ENCODE data around the gene GPC6.

The GPC6 gene

DNA sequence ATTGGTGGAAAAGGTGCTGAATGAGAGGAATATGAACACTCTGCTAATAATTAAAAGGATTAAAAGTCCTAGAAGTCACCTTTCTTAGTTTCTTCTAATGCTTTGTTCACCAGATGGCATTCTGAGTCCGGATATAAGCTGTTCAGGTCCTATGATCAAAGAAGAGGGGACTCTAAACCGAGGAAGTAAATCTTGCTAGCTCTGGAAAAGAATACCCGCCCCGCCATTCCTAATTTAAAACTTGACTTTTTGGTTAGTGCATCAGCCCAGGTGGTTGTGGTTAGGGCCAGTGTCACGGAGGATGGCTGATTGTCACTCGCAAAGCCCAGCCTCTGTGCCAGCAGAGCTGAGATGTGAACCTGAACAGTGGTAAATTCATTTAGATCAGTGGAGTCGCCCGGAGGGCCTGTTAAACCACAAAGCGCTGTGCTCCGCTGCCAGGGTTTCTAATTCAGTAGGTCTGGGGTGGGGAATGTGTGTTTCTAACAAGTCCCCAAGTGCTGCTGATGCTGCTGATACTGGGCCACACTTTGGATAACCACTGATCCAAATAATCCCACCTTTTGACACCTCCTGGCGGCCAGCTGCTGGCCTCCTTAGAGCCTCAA, 827.5 kb downstream of the GPC6 start:
- DNase-seq (ENCODE audit: low spot score): no peak

DNA sequence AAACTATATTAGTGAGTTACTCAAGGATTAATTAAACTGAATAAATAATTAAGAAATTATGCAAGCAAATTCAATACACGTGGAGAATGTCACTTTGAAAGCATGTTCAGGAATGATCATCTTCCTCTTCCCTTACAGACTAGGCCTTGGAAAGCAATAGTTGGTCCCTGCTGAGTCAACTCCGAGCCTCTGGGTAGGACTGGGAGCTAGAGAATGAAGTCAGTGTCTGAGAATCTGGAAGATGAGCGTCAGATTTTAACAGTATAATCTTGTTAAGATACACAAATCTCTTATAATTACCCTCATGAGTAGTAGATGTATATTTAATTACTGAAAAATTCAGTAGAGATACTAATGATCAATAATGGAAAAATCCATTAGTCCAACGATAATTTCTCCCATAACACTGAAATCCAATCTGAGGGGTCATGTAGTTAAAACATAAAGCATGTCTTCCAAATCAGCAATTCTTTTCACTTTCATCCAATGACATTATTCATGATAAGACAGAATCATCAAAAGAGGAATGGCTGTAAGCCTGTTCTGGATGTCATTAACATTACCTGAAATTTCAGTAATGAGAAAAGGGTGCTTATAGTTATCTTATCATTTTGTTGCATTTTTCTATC, 829.9 kb downstream of the GPC6 start:
- DNase-seq (ENCODE audit: low spot score): peak; percentile 34

DNA sequence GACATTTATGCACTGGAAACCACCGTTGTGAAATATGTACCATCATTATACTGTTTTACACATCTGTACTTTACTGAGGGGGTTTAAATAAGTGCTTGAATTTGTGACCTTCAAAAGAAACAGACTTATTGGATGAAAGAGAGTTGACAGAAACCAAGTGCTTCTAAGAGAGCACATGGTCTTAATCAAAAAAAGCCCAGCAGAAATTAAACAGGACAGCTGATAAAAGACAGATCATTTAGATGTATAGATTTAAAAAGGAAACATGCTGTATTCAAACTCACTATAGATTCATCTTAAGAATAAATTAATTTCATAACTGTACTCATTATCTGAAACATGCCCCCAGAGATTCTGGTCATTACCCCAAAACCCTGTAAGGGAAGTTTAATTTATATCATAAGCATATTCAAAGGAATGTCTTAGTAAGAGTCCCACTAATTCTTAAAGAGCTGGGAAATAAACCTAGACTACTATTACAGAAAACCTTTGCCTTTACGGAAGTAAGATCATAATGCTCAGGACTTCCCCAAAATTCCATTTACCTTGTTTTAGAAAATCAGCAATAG, 831.1 kb downstream of the GPC6 start:
- DNase-seq (ENCODE audit: low spot score): no peak

DNA sequence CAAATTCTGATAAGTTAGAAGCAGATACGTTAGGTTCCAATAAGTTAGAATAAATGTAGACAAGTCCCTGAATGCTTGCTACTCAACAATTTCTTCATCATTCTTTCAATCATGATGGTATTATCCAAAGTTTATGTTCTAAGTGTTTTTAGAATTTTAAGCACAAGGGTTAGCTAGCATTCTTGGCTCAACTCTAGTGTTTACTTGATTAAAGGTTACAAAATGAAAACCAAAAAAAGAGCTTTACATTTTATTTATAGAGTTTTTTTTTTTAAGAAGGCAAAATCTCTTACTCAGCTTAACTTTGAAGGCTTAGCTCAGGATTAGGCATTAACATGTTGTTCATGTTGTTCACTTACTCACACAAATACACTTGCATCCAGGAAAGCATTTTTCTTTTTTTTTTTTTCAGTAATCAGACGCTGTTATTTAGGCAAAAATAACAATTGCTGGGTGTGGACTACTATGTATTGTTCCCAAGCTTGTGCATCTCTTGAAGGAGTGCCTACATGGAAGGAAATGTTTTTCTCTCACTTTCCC, 832.3 kb downstream of the GPC6 start:
- DNase-seq (ENCODE audit: low spot score): no peak

DNA sequence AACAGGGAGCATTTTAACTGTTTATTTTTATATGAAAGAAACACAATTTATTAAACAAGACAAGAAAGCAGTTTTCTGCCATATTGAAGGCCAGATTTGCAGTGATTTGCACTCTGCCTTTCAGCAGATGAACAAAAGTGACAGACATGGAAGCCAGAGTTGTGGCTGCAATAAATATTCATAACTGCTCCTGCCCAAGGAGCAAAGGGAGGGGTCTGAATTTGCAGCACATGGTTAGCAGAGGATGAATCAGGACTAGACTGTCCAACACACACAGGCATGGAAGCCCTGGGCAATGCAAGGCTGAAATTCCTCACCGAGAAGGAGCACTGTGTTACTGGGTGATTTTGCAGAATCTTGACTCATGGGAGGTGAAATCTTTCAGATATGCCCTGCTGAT, 834.7 kb downstream of the GPC6 start:
- peak; percentile 74 for DNase-seq (ENCODE audit: low spot score)

DNA sequence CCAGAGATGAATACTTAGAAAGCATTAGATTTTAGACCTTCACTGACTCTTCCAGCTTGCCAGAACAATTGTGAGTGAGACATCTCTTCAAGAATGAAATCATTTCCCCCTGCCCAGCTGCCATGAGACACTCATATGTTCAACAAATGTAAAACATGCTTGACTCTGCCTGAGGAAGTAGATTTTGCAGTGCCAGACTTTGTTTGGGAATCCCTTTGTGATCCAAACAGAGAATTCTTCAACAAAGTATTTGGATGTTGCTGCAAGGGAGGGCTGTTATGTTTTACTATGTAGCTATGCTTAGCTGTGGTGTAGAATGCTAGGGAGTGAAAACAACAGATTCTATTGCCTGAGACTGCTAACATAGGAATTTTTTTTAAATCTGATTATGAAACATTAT, 836.5 kb downstream of the GPC6 start:
- peak; percentile 33 for DNase-seq (ENCODE audit: low spot score)

DNA sequence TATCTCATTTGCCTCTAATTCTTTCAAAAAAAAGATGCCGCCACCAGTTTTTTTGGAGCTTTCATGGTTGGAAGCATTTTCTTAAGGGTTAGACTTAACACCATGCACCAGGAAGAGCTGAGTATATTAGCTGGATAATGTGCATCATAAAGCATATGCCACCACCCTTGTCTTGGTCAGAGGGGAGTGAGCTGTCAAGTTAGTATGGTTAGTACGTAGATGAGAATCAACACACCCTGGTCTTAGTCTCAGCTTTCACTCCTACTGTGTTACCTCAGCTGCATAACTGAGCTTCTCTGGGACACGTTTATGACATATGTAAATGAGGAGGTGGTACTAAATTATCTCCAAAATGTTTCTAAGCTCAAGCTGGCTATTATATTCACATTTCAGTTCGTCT, 837.2 kb downstream of the GPC6 start:
- no peak for DNase-seq (ENCODE audit: low spot score)

DNA sequence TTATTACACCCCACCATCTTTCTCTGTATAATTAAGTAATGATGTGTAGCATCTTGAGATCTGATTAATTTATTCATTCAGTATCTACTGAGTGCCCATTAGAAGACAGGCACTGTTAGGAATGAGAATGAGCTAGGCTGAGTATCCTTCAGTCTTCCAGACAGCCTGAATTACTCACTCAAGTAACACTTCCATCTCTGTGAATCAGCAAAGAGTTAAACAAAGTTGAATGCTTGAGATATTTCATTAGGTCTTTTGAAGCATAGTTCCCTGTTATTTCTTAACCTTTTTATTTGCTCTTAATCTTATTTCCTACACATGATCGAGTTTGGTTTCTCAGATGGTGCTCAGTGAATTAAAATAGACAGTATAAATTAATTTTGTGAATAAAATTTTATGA, 839.1 kb downstream of the GPC6 start:
- DNase-seq (ENCODE audit: low spot score): no peak

DNA sequence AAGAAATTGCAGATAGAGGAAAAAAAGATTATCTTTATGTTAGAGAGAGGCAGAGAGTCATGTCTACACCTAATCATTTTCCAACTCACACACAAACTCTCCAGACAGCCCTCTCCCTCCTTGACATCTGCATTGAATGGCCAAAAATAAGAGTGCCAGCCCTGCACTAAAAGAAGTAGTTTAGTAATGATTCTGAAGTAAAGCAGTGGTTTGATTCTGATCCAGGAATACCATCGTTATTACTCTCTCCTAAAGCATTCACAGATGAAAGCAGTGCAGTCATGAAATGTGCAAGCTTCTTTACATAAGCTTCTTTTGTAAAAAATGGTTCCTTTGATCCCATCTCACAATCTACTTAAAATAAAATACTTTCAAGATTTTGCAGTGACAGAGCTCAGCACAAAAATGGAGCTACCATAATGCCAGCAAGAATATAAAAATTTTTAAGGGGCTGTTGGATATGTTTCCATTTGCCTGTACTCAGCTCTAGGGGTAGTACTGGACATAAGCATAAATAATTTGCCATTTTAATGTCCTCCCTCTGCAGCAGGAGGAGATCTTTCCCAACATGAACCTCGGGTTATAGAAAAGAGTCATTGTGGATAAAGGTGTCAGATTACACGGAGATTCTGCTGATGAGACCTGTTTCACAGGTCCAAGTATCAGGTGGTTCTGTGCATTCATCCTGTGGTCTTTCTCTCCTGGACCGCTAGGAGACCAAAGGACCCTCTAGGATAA, 846.6 kb downstream of the GPC6 start:
- DNase-seq (ENCODE audit: low spot score): peak; percentile 72

DNA sequence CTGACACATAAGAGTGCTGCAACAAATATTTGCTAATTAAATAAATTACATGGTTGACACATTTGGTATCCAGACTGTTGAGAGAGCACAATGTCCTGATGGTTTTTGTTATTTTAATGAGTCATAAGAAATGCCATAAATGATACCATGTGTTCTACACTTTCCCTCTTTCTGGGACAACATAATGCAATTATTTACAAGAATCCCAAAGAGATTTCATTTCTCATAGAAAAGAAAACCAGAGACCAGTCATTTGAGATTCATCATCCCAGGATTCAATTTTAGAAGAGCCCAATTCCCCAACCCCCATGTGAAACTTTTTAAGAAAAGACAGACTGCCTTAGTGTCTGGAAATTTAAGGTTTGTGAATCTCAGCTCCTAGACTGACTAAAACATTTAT, 853.3 kb downstream of the GPC6 start:
- peak; percentile 47 for DNase-seq (ENCODE audit: low spot score)

DNA sequence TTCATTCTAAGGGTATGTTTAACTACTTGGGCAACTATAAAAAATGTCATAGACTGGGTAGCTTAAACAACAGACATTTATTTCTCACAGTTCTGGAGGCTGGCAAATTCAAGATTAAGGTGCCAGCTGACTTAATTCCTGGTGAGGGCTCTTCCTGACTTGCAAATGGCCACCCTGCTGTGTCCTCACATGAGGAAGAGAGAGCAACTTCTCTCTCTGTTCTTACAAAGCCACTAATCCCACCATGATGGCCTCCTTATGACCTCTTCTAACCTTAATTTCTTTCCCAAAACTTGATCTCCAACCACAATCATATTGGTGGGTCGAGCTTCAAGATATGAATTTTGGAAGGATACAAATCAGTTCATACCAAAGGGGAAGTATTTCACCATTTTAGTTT, 853.9 kb downstream of the GPC6 start:
- DNase-seq (ENCODE audit: low spot score): no peak

DNA sequence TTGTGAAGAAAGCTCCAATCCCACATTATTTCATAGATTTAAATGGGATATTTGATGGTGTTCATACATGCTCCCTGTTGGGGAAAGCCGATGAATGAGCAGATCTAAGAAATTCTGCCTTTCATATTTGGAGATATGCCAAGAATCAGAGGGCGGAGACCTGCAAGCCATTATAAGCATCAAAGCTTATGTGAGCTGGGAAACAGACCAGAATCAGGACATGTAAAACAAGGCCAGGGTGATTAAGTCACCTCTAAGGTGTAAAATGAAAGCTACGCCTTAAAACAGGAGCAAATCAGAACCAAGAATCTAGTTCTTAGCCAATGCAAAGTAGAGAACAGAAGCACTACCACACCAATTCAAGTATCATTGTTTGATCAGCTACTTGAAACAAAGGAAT, 860.5 kb downstream of the GPC6 start:
- DNase-seq (ENCODE audit: low spot score): no peak

DNA sequence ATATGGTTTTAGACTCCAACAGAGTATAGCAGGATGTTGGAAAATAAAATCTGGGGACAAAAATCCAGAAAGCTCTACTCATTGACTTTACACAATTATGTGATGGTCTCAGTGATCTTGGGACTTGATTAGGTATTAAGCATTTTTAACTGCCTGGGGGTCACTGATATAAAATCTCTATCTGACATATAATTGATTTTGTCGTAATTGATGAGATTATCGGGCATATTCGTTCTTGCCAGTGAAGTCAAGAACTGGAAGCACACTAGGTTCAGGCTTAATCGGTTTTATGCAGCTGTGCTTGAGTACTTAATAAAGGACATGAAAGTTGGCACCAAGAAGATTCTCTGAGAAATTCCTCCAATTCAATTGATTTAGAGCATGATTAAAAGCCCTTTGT, 862.1 kb downstream of the GPC6 start:
- DNase-seq (ENCODE audit: low spot score): no peak

DNA sequence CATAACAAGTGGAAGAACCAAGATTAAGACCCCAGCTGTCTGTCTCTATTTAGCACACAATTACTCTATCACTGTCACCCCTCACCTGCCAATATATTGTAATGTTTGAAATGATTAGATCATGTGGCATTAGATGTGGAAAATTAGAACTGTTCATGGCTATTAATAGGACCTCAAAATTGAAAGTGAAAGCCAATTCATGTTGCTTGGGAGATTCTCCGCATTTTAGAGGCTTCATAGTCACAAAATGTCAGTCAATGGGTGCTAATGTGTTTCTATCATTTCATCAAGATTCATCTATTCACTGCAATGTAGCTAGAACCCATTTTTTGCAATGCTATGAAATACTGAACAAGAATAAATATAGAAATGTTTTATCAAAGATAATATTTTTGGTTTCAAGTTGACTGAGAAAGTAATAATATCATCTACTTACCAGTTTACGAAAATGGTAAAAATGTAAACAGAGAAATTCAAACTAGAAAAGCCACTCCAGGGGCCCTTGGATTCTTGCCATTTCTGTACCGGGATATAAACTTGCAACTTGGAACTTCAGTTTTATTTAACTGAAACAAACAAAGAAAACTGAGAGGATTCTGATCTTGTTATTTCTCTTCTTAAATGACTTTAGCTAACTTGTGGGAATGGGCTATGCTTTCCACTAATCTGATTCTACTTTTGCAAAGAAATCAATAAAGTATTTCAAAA, 864.3 kb downstream of the GPC6 start:
- DNase-seq (ENCODE audit: low spot score): no peak

DNA sequence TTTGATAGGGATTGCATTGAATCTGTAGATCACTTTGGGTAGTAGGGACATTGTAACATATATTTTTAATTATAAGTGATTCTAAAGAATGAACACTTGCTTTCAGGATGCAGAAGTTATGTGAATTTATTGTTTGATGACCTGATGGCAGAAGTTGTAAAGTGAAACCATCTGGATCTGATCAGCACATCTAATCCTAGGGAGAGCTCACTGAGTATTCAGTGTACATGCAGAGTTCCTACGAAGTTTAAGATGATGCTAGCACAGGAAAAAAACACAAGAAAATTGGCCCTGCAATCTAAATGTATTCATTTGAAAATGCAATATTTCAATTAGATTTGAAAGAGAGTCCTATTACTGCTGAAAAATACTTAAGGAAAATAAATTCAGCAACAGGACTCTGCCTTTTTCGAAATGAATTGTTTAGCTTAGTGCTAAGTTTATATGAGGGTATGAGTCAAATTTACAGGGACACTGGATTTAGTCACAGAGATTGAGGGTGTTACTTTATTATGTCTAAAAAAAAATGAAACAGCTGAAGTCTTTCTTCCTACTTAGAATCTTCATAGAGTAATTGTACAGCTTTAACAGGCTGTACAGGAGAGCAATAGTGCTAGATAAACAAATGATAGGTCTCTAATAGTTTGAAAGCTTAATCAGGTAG, 867.2 kb downstream of the GPC6 start:
- no peak for DNase-seq (ENCODE audit: low spot score)

DNA sequence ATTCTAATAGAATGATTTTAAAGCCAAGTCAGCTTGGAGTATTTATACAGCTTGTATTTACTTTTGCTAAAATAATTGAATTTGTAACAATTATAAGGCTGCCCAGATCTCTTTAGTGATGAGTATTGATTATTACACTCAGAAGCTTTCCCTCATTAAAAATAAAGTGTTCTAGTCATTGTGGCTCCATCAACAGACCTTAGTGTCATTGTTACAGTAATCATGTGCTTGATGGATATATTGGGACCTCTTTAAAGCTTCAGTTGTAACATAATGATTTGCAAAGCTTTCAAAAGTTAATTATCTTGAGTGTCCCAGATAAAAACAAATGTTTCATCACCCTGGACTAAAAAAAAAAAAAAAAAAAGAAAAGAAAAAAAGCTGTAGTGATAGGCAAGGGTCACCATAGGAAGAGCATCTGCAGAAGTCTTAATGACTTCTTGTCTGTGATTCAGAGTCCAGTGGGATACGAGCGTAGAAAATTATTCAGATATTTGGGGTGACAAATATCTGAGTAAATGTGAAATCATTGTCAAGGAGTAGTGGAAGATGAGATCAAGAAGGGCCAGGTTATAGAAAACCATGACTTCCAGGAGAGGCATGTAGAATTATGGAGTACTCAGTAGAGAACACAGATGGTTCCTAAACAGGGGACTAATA, 883.2 kb downstream of the GPC6 start:
- DNase-seq (ENCODE audit: low spot score): no peak

DNA sequence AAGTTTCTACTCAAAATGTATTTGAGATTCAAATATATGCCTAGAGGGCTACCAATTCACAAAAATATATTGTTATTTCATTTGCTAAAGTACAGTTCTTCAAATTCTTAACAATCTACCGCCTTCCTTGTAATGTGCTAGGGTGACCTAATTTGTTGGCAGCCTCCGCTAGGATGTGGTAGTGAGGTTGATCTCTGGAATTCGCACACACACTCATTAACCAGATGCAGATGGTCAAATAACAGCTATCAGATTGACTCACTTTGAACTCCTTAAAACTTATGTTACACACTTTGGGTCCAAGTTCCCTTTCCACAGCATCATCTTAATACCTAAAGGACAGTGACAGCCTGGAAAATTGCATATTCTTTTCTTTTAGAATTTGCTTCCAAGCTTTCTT, 885.6 kb downstream of the GPC6 start:
- DNase-seq (ENCODE audit: low spot score): peak; percentile 86

DNA sequence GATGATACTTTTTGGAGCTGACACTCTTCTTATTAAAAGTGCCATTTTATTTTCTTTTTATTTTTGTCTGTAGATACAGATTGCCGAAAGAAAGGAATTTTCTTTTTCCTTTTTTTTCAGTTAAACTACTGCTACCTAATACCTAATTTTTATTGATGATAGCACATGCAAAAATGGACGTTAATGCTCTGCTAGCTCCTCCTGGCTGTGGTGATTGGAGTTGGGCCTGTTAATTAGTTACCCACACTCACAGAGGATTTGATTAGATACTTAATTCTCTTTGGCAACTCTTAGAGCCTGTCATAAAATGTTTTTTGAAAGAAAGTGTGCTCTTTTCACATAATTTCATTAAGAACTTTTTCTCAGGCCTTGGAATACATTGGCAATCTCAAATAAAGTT, 886.1 kb downstream of the GPC6 start:
- DNase-seq (ENCODE audit: low spot score): no peak

DNA sequence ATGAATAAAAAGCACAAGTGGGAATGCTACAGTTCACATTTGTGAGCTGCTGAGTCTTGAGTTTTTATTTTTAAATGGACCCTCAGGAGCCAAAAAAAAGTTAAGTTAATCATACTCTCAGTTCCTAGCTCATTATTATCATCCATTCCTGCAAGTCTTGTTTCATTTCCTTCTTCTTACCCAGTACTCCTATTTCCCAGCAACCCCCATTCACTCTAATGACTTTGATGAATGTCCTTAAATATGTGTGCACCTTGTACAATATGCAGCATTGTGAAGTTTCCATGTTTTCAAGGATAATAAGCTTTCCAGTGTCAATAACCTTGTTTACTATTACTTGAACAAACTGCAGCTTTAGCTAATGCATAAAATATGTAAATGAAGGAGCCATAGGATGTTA, 886.6 kb downstream of the GPC6 start:
- DNase-seq (ENCODE audit: low spot score): no peak

DNA sequence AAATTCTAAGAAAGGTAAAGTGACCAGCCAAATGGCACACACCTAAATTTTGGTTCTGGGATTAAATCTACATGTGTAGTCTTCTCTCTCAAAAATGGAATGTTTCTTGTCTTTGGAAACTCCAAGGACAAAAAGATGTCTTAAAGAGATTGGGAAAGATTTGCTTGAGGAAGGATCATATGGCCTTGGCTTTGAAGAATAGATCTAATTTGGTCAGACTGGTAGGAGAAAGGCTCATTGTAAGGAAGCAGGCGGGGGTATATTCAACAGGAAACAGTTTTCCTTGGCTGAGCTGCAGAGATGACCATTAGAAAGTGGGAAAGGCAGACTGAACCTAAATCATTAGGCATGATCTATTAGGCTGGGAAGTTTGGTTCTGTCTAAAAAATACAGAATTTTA, 887.6 kb downstream of the GPC6 start:
- DNase-seq (ENCODE audit: low spot score): no peak

DNA sequence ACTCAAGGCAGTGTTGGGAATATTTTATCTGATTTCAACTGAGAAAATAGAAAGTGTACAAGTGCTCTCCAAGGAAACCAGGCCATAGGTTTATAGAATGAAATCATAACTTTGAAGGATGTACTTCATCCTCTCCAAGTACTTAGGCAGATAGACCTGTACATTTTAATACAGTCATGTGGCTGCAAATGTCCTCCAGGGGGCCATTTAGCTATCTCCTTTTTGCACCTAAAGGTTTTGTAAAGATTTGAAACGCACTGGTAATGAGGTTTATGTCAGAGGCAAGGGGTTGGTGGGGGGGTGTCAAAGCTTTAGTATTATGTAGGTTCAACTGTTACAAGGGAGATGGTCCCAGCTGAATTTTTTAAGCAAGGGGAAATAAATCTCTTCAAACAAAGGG, 888.4 kb downstream of the GPC6 start:
- no peak for DNase-seq (ENCODE audit: low spot score)

Measured in AG20443 (cell line).